Kidney (tissue), 14 donors: Measurements from ENCODE around the gene RNF224. TPM values are rescaled to one million over a fixed set of nuclear protein-coding genes. Genes with fewer than 3 reads are reported as not detected.
"Not testable (repeated sequence)": the region's sequence is repeated elsewhere in the genome, so short reads cannot be mapped to it uniquely, and the experiment has no call there.

Experiments used
- DNase-seq, 5 donors: peaks; one replicate each; pipeline ENCODE4 v3.0.0-alpha.2; 2013 to 2020
- FAIRE-seq: peaks from 2 replicates; lab custom pipeline; 2012; peaks lifted over from hg19 to GRCh38; lab: Jason Lieb, UNC
- H3K27ac ChIP-seq, 2 donors: one replicate each; pipeline ENCODE4 v1.7.0; 2013; ENCODE audit warnings: low read depth in 2 of 2, low read length in 2 of 2, inconsistent platforms in 1 of 2
- H3K27me3 ChIP-seq: one replicate; pipeline ENCODE4 v1.7.1; 2013; ENCODE audit warnings: low read length, inconsistent platforms; ENCODE audit not compliant: control insufficient read depth, insufficient read depth
- H3K36me3 ChIP-seq, 3 donors: one replicate each; pipeline versions ENCODE4 v1.7.0 to v1.7.1; 2013; ENCODE audit warnings: low read length in 3 of 3, control low read depth in 1 of 3, inconsistent platforms in 1 of 3; ENCODE audit not compliant: insufficient read depth in 3 of 3, control insufficient read depth in 2 of 3
- H3K4me1 ChIP-seq, 3 donors: one replicate each; pipeline versions ENCODE4 v1.7.0 to v1.7.1; 2013; ENCODE audit warnings: low read length in 3 of 3, inconsistent platforms in 1 of 3, low read depth in 1 of 3; ENCODE audit not compliant: control insufficient read depth in 2 of 3, insufficient read depth in 2 of 3
- H3K4me3 ChIP-seq, 3 donors: one replicate each; pipeline versions ENCODE4 v1.7.0 to v1.8.1; 2013; ENCODE audit warnings: low read length in 3 of 3, control low read depth in 1 of 3, inconsistent platforms in 1 of 3
- H3K9ac ChIP-seq, 3 donors: one replicate each; pipeline versions ENCODE4 v1.7.0 to v1.7.1; 2013; ENCODE audit warnings: low read length in 3 of 3, control low read depth in 1 of 3, inconsistent platforms in 1 of 3
- H3K9me3 ChIP-seq, 3 donors: one replicate each; pipeline versions ENCODE4 v1.7.0 to v1.7.1; 2013; ENCODE audit warnings: low read length in 3 of 3, control low read depth in 1 of 3, inconsistent platforms in 1 of 3; ENCODE audit not compliant: control insufficient read depth in 2 of 3, insufficient read depth in 1 of 3
- CTCF ChIP-seq: IDR thresholded peaks from 3 replicates; pipeline ENCODE4 v1.5.1; 2012; ENCODE audit warnings: mild to moderate bottlenecking, moderate library complexity, borderline replicate concordance; ENCODE audit not compliant: insufficient read depth; ENCODE audit errors: extremely low read depth
- intact Hi-C: fragments of 100-400 bp; cut with DNase I; formaldehyde crosslinking; loops from one replicate; pipeline ENCODE4 v1.11.1; 2022
- polyA plus RNA-seq: library from polyadenylated mRNA; stranded (reverse); fragments of 350-450 nt; fragmentation: Illumina TruSeq; extraction: RNeasy Lipid Tissue Mini Kit (QIAGEN cat#74804); gene quantifications from one replicate; pipeline ENCODE4 v1.2.3, GENCODE V29; 2014; ENCODE audit warnings: low read depth, low replicate concordance; ENCODE audit not compliant: insufficient read depth
- total RNA-seq: library from RNA; stranded (reverse); fragmentation: NEBNext Ultra II Directional; extraction: Animal tissue kit (Norgen Biotek cat#: 25700); gene quantifications from one replicate; pipeline ENCODE4 v1.2.1, GENCODE V29; 2021
- donor health status: control.
- donor health status: control.
- donor health status: control.
- donor health status: control.
- donor health status: control.
- donor health status: DM: yes; HTN: yes; CAD: no.
- donor health status: Normal renal cell carcinoma (clear cell type).

The RNF224 gene
- total and polyA plus RNA-seq, 2 donors from 2014 or later, result 0.80 to 0.85 TPM

- intact Hi-C loops, result no loop called here
- Histone ChIP-seq H3K4me3 (peak overlapping the region; percentile 32 to 76 (median 70)), H3K27me3 (no peaks in the 10 kb centered on the region), H3K4me1 (peaks cover 0 to 16% (median 11%) of the 10 kb centered on the region in 3 donors), H3K27ac (peak overlapping the region; percentile 78 to 83), H3K36me3 (peaks cover 2 to 13% (median 6%) of the 10 kb centered on the region in 3 donors), H3K9me3 (no peaks in the 10 kb centered on the region), H3K9ac (peak overlapping the region in 2 of 3 donors; percentile 71 to 77)
- TF ChIP-seq CTCF, result no peak
- FAIRE-seq (no peak), DNase-seq (no peak)
Measured at GRCh38 chr9:137242269-137243203, 15.2 kb downstream of the RNF224 start.

GRCh38 chr9:137243266-137243625 lies 15.9 kb downstream of the RNF224 start:
- DNase-seq, H3K27me3 ChIP-seq, H3K9me3 ChIP-seq, H3K27ac ChIP-seq, intact Hi-C loops, FAIRE-seq: not testable (repeated sequence)
- peaks cover 2 to 13% (median 6%) of the 10 kb centered on the region in 3 donors for H3K36me3 ChIP-seq
- H3K4me3 ChIP-seq, result peak overlapping the region in 1 of 3 donors; percentile 76
- H3K4me1 ChIP-seq, result peaks cover 0 to 15% (median 11%) of the 10 kb centered on the region in 3 donors
- H3K9ac ChIP-seq, result peak overlapping the region in 1 of 3 donors; percentile 3

- Histone ChIP-seq H3K27me3 (no peaks in the 10 kb centered on the region), H3K9ac (peak overlapping the region in 1 of 3 donors; percentile 3), H3K9me3 (no peaks in the 10 kb centered on the region), H3K36me3 (peaks cover 2 to 13% (median 6%) of the 10 kb centered on the region in 3 donors), H3K4me1 (peaks cover 0 to 15% (median 11%) of the 10 kb centered on the region in 3 donors), H3K4me3 (no peak overlapping the region), H3K27ac (no peak overlapping the region)
- intact Hi-C loops, result no loop called here
- no peak for TF ChIP-seq CTCF
- DNase-seq, result no peak
- no peak for FAIRE-seq
Measured at GRCh38 chr9:137243626-137244485, 16.6 kb downstream of the RNF224 start.
